GM18508 (cell line): ENCODE results near the gene RNF8.
"Not testable (repeated sequence)": the region's sequence is repeated elsewhere in the genome, so short reads cannot be mapped to it uniquely, and the experiment has no call there.

Experiments used
- ATAC-seq: cut with Tn5 transposase; IDR thresholded peaks from one replicate; pipeline ENCODE4 v1.9.1; 2021; ENCODE audit warnings: moderate number of reproducible peaks; ENCODE audit not compliant: insufficient read depth, unreplicated experiment

RNF8 gene

DNA sequence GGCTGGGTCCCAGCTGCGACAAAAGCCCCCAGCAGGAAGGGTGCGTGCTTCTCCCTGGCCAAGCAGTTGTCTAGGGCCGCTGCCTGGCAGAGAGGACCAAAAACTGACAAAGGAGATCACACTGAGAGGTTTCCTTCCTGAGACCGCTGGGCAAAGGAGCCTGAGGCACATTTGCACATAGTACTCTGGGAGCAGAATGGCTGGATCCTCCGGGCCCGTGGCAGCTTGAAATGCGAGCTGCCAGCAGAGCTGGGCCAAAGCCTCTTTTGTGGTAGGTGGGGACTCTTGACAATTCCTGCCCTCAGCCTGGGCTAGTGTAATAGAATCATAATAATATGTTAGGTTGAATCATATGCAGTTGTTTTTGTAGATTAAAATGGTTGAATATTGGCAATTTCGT is 33.1 kb upstream of the RNF8 start:
- ATAC-seq, result no peak

DNA sequence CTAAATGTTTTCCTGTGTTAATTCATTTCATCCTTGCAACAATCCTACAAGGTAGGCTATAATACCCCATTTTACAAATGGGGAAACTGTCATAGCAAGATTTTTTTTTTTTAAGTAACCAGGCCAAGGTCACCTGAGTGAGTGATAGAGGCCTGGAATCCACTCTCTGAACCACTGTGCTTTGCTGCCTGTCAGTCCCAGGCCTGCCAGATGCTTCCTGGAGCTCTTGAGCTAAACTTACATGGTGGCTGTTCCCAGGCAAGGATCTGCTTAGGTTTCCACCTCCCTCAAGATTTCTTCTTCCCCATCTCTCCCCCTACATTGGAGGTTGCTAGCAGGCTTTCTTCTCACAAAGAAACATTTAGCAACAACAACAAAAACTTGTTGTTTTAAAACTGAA is 32.7 kb upstream of the RNF8 start:
- no peak for ATAC-seq

DNA sequence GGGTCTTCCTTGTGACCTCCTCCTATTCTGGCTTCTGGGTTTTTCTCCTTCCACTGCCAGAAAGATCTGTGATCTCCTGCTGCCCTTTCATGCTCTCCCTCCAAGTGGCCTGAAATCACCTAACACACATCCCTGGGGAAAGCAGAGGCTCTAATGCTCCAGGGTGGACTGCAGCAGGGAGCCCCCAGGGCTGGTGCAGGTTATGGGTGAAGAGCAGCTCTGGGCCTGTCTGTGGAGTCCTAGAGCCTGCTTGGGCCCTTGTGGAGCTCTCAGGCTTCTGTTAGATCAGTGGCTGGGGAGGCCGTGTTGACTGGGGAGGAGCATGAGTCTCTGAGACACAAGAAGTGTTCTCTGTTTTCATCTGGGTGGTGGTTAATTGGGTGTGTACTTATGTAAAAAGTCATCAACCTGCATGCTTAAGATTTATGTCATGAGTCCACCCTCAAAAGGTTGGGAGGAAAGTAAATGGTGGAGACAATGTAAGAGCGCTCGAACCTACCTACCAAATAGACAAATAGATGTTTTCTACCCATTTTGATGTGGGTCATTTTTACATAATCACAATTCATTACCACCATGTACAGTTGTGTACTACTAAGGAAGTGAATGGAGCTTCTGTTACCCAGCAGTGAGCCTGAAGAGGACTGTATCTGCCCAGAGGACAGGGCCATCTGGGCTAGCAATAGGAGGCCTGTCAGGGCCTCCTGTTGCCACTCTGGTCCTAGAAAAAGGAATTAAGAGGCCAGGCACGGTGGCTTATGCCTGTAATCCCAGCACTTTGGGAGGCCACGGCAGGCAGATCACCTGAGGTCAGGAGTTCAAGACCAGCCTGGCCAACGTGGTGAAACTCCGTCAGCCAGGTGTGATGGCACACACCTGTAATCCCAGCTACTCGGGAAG is 32.0 kb upstream of the RNF8 start:
- no peak for ATAC-seq

DNA sequence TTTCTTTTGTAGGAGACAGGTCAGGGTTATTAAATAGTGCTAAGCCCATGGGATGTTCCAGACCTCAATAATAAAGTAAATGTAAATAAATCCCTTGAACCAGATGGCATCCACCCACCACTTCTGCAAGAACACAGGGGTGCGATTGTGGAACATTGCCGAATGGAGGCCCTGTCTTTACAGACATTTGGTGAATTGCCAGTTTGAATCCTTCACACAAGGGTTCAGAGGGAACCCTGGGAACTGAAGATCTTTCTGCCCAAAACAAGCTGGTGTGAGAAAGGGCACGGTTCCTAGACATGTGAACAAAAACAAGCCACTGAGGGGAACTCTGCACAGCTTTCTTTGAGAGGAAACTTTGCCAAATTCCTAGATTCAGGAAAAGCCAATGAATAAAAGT is 30.2 kb upstream of the RNF8 start:
- ATAC-seq, result no peak

DNA sequence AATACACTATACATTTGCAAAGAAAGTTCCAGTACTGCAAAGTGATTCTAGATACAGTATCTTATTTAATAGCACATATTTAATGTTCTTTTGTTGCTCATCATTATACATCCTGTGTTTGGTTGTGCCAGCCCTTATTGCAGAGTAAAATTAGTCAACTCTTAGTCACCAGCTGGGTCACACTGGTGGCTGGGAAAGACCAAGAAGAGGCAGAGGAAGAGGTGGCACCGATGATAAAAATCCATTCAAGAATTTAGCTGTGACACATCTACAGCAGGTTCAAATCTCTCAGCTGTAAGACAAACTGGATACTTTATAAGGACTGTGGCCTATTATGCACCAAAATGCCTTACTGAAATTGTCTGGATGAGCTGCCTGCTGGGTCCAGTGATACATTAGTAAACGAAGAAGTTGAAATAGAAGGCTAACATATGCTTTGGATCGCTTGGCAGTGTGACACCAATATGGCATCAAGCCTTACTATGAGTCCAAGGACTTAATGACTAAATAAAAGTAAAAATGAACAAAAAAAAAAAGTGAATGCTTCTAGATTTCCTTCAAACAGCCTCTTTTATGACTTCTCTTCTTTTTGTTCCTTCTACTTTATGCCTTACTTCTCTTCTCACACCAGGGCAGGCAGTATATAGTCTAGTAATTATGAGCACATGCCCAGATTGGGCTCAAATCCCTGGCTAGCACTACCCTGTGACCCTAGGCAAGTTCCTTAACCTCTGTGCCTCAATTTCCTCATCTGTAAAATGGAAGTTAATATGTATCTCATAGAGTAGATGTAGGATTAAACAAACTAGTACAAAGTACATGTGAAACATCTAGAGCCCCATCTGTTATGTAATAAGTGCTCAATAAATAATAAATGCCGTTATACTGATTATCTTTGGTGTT is 29.4 kb upstream of the RNF8 start:
- ATAC-seq, result no peak

DNA sequence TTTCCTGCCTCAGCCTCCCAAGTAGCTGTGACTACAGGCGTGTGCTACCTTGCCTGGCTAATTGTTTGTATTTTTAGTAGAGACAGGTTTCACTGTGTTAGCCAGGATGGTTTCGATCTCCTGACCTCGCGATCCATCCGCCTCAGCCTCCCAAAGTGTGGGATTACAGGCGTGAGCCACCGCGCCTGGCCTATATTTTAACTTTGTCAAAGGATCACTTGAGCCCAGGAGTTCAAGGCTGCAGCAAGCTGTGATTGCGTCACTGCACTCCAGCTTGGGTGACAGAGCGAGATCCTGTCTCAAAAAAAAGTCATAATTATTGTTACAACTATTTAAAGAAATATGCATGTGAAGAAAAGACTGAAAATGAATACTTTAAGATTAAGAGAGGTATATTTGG is 23.4 kb upstream of the RNF8 start:
- not testable (repeated sequence) for ATAC-seq

DNA sequence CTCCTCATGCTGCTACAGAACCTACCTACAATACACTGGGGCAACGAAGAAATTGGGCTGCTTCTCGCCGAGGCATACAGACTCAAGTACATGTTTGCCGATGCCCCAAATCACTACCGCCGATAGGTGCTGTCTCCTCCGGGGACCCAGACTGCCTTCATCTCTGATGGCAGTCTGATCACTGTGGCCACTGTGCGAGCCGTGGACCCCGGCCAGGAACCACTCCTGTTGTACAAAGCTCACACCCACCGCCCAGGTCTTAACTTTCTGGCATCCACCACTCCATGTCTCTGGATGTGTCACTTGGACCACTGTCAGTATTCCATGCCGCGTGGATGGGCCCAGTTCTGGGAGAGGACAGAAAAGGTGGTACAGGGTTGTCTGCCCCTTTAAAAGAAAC is 22.7 kb upstream of the RNF8 start:
- ATAC-seq, result no peak

DNA sequence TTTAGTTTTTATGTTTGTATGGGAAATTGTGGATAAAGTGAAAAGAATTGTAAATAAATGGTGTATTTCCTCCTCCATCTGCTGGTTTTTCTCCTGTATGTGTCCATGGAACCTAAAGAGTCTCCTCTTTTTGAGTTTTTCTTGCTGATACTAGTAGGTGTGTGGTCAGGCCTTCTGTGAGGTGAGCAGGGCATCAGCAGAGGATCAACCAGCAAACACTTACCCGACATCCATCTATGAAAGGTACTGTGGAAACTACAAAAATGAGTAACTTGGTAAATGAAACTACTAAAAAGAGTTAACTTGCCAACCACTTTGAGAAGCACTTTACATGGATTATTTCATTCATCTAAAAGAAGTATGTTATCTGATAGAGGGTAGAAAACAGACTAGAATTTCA is 20.9 kb upstream of the RNF8 start:
- no peak for ATAC-seq

DNA sequence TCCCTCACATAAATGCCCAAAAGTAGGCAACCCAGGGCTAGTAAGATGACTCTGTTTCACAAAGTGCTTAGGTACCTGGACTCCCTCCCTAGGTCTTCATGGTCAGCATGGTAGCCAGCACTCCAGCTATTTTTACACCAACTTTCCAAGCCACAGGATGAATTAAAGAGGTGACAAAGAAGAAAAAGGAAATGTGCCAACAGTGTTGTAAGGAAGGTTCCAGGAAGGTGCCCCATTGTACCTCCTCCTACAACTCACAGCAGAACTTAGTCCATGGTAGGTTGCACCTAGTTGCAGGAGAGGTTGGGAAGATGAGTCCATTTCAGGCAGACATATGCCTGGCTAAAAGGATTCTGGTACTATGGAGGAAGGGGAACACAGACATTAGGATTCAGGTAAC is 19.7 kb upstream of the RNF8 start:
- ATAC-seq, result no peak

DNA sequence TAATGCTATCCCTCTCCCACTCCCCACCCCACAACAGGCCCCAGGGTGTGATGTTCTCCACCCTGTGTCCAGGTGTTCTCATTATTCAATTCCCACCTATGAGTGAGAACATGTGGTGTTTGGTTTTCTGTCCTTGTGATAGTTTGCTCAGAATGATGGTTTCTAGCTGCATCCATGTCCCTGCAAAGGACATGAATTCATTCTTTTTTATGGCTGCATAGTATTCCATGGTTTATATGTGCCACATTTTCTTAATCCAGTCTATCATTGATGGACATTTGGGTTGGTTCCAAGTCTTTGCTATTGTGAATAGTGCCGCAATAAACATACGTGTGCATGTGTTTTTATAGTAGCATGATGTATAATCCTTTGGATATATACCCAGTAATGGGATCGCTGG is 15.5 kb upstream of the RNF8 start:
- not testable (repeated sequence) for ATAC-seq

DNA sequence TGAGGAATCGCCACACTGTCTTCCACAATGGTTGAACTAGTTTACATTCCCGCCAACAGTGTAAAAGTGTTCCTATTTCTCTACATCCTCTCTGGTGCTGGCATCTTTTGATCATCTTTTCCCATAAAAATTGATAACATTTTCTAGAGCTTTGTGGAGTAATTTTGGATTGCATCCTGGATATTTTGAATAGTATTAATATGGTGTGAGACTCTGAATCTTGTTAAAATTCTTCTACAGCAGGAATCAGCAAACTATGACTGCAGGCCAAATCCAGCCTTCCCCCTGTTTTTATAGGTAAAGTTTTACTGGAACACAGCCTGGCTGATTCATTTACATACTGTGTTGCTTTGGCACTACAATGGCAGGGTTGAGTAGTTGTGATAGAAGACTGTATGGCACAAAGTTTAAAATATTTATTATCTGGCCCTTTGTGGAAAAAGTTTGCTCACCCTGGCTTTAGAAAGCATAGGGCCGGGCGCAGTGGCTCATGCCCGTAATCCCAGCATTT is 15.0 kb upstream of the RNF8 start:
- ATAC-seq, result no peak

DNA sequence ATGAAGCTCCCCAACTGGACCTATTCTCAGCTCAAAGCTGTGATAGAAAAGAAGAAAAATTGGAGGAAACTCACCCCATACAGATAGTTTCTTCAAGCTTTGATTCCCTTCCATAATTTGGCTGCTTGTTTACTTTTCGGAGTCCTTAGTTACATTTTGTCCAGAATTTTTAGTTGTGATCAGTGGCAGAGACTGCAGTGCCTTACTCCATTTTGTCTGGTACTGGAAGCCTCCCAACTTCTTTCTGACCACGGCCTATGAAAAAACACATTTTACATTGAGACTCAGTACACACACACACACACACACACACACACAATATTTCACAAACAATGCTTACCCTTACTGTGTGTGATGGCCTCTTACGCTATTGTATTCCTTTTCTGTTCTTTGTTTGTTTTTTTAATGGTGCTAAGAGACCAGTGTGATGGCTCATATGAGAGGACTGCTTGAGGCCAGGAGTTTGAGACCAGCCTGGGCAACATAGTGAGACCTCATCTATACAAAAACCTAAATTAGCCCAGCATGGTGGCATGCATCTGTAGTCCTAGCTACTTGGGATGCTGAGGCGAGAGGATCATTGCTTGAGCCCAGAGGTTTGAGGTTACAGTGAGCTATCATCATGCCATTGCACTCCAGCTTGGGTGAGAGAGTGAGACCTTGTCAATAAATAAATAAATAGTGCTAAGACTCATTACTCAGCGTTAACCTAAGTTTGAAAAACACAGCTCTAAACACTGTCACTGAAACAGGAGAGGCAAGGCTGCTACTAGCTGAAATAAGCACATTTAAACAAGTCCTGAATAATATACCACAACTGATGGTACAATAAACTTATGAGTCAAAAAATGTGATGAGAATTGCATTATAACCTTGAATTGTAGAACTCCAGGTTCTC is 13.8 kb upstream of the RNF8 start:
- no peak for ATAC-seq

DNA sequence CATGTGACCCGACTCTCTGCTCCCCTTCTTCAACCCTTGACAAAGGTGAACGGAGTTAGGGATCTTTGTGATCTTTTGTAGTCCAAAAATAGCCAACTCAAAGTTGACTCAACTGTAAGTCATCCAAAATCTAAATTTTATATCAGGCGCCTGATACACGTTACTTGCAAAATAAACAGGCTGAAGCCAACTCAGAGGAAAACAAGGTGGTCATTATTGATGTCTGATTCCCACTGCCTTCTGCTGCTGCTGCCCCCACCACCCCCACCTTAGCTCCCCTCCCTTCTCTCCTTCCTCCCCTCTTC is 13.2 kb upstream of the RNF8 start:
- ATAC-seq, result no peak

DNA sequence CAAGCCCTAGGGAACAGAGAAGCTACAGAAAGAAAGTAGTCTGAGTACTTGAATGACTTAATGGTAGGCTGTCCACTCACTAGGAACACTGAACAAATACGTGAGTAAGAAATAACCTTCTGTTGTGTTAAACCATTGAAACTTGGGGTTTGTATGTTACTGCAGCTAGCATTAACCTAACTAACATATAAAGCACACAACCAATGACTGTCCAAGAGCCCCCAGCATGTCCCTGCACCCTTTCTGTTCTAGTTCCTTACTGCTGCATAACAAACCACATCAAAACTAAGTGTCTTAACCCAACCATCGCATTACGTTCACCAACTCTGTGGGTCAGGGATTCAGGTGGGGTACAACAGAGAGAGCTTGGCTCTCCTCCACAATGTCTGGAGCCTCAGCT is 10.5 kb upstream of the RNF8 start:
- no peak for ATAC-seq

DNA sequence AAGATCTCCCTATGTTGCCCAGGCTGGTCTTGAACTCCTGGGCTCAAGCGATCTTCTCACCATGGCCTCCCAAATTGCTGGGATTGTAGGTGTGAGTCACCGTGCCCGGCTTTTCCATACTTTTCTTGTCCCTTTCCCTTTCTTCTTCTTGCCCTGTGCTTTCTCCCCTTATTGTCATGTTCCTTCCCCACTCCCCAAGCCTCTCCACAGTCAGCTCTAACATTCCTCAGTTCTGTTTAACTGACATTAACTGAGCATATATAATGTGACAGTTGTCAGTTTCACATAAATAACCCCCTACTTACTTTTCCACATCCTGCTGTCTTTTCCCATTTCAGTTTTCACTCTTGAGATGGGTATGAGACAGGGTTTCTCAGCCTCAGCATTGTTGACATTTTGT is 9.5 kb upstream of the RNF8 start:
- ATAC-seq, result no peak

DNA sequence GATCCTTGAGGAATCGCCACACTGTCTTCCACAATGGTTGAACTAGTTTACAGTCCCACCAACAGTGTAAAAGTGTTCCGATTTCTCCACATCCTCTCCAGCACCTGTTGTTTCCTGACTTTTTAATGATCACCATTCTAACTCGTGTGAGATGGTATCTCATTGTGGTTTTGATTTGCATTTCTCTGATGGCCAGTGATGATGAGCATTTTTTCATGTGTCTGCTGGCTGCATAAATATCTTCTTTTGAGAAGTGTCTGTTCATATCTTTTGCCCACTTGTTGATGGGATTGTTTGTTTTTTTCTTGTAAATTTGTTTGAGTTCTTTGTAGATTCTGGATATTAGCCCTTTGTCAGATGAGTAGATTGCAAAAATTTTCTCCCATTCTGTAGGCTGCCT is 8.0 kb upstream of the RNF8 start:
- not testable (repeated sequence) for ATAC-seq

DNA sequence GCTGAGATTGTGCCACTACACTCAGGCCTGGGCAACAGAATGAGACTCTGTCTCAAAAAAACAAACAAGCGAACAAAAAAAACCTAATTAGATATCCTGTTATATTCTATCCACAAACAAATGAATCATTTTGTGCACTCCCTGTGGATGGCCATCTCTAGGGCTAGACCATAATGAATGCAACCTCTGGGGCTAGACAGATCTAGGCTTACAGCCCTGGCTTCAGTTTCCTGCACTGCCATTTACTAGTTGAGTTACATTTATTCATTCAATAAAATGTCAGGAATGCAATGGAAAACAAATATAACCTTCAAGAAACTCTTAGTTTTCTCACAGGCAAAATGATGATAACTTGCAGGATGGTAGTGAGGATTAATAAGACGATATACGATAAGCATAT is 6.6 kb upstream of the RNF8 start:
- no peak for ATAC-seq

DNA sequence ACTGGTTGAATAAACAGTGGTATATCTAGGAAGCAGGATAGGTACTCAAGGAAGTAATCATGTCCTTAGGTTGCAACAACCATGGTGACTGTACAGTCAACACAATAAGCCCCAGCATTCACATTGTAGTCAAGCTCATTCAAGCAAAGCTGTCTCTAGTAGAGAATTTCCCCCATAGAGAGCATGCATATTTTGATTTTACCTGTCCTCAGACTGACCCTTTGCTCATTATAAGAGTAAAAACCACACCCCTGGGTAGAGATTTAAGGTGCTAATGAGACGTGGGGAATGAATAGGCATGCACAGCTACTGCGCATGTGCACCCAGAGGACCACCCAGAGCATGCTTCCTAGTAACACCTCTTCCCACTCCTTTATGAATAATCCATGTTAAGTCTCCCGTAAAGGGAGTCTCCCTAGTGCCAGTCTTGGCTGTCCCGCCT is 6.1 kb upstream of the RNF8 start:
- no peak for ATAC-seq

DNA sequence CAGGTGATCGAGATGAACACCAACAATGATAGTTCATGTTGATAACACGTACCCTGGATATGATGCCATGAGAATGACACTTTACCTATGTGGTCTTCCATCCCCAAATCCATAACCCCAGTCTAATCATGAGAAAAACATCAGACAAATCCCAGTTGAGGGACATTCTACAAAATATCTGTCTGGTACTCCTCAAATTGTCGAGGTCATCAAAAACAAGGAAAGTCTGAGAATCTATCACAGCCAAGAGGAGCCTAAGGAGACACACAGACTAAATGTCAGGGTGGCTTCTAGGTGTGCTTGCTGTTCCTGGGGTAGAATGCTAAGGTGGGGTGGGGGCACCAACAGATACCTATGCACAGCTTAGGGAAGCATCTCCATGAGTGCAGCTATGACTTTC is 2.8 kb upstream of the RNF8 start:
- ATAC-seq, result no peak

DNA sequence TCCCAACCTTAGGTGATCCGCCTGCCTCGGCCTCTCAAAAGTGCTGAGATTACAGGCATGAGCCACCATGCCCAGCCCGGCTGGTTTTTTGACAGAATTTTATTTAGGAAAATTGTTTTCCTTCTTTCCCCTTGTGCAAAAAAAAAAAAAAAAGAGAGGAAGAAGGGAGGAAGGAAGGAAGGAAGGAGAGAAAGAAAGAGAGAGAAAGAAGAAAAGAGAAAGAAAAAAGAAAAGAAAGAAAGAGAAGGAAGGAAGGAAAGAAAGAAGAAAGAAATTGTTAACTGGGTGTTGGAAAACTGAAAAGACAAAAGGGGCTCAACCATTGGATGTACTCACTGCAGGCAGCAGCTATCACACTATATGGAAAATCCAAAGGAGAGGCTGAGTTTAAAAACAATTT is 1.4 kb upstream of the RNF8 start:
- no peak for ATAC-seq
